ENCODE measurements around the gene NEURL3. TPM values are rescaled to one million over a fixed set of nuclear protein-coding genes. Genes with fewer than 3 reads are reported as not detected.

Gene NEURL3
- total and polyA plus RNA-seq, 2 donors (not counting 1 experiment from before 2014, with no cell fraction given), result not detected

DNA sequence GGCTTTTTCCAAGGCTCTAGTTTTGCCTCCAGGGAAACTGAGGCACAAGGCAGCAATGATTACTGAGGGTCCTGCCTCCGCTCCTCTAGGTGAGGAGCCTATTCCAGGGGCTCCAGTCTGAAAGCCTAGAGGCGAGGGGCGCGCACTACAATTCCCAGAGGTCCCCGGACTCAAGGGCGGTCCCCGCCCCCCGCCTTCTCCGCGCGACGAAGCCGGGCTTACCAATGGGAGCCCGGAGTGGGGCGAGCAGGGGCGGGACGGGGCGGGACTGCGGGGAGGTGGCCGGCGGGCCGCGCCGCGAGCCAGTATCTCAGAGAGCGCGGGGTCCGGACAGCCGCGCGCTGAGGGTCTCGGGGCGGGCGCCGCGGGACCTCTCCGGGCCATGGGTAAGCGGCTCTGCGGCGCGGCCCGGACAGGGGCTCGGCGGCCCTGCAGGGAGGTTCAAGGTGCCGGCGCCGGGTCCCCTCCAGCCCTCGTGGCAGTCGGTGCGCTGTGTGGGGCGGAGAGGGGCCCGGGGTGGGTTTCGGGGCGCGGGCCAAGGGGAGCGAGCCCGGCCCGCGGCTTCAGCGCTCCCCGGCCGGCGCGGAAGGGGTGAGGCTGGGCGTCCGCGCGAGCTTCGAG, 31.4 kb upstream of the NEURL3 start, which contains the start of gene ARID5A:
Gene ARID5A, plus strand, starts transcription at position 308 of the 621 bp plus-strand sequence. Its CDS starts 75 bp downstream, at position 383.
- intact Hi-C loops (cut with micrococcal nuclease), result loop anchor here (1.0 to 10.0 kb wide), 11 partner anchors 9 to 391 kb away; partner anchors contain the start of genes ANKRD39, CIAO1, CNNM3 and CNNM4
- no peaks in the 10 kb centered on the region for H3K27me3 ChIP-seq (replicated peaks in 1 of 4; ENCODE audit: control extremely low read depth in 1 of 4, control insufficient read depth in 3 of 4, insufficient read depth in 4 of 4, low read length in 3 of 4)
- ChIA-PET POLR2A (interaction anchor here (1.4 to 3.4 kb wide), 3 partner anchors 9 to 18 kb away, joined by 10 to 27 read pairs (median 12); no protein-coding TSS in a partner anchor), CTCF (interaction anchor here (0.6 to 6.1 kb wide), 6 partner anchors 9 to 280 kb away, joined by 3 to 53 read pairs (median 6); partner anchors contain the start of gene CNNM3)
- Mint-ChIP-seq H3K4me3 (peak within 1 kb of the TSS; percentile 83), H3K27ac (peak within 1 kb of the TSS; percentile 97), H3K9me3 (ENCODE audit: insufficient read depth) (no peaks in the 10 kb centered on the region), H3K4me1 (peaks cover 44% of the 10 kb centered on the region), H3K27me3 (no peaks in the 10 kb centered on the region)
- H3K4me3 ChIP-seq (ENCODE audit: control extremely low read depth in 1 of 5, extremely low read depth in 1 of 5, insufficient read depth in 1 of 5, low read depth in 2 of 5, low read length in 4 of 5), result peak within 1 kb of the TSS; percentile 28 to 85 (median 76)
- no peaks in the 10 kb centered on the region for H3K9me3 ChIP-seq (ENCODE audit: control extremely low read depth in 1 of 3, control insufficient read depth in 2 of 3, insufficient read depth in 1 of 3, low read length in 2 of 3)
- H2AFZ ChIP-seq (ENCODE audit: insufficient read depth, low read depth, low read length, poor library complexity, severe bottlenecking), result peak within 1 kb of the TSS; percentile 48
- peak; percentile 45 for TF ChIP-seq CTCF (IDR thresholded peaks at IDR 0.05)
- TF ChIP-seq EZH2 (IDR thresholded peaks at IDR 0.05; ENCODE audit: borderline replicate concordance, insufficient read depth, low read depth, low read length, poor library complexity, severe bottlenecking), result no peak
- peaks cover 40% of the 10 kb centered on the region for H3K79me2 ChIP-seq (ENCODE audit: control insufficient read depth, insufficient read depth, low read length)
- H3K4me2 ChIP-seq (replicated peaks; ENCODE audit: low read depth, low read length, poor library complexity, severe bottlenecking), result peak within 1 kb of the TSS; percentile 95
- peaks cover 38 to 55% of the 10 kb centered on the region in 2 donors for H3K4me1 ChIP-seq (ENCODE audit: control insufficient read depth in 2 of 2, insufficient read depth in 2 of 2, low read length in 2 of 2)
- H3K27ac ChIP-seq (ENCODE audit: low read length in 2 of 2), result peak within 1 kb of the TSS; percentile 81 to 94
- peak within 1 kb of the TSS; percentile 87 for H3K9ac ChIP-seq (ENCODE audit: low read length)
- ATAC-seq (ENCODE audit: low read depth) (peak; percentile 71), DNase-seq (peak; percentile 92)
- under 1% methylated on average over 68 of the region's 69 CpGs for WGBS (ENCODE audit: insufficient coverage)
- peaks cover 0 to 1% of the 10 kb centered on the region in 2 experiments for H3K36me3 ChIP-seq (replicated peaks in 1 of 2; ENCODE audit: control extremely low read depth in 1 of 2, control insufficient read depth in 1 of 2, extremely low read depth in 1 of 2, insufficient read depth in 2 of 2, low read length in 1 of 2)
- H4K20me1 ChIP-seq (ENCODE audit: control insufficient read depth, insufficient read depth, low read length, poor library complexity, severe bottlenecking), result peaks cover 34% of the 10 kb centered on the region

GRCh38 chr2:96535331-96535730, 30.2 kb upstream of the NEURL3 start:
- Mint-ChIP-seq H3K27ac (peak overlapping the region; percentile 3), H3K4me3 (no peak overlapping the region), H3K4me1 (peaks cover 50% of the 10 kb centered on the region), H3K9me3 (ENCODE audit: insufficient read depth) (no peaks in the 10 kb centered on the region), H3K27me3 (no peaks in the 10 kb centered on the region)
- Histone ChIP-seq H3K9ac (ENCODE audit: low read length) (no peak overlapping the region), H3K4me1 (ENCODE audit: control insufficient read depth in 2 of 2, insufficient read depth in 2 of 2, low read length in 2 of 2) (peaks cover 41 to 60% of the 10 kb centered on the region in 2 donors), H4K20me1 (ENCODE audit: control insufficient read depth, insufficient read depth, low read length, poor library complexity, severe bottlenecking) (peaks cover 30% of the 10 kb centered on the region), H2AFZ (ENCODE audit: insufficient read depth, low read depth, low read length, poor library complexity, severe bottlenecking) (no peak overlapping the region), H3K36me3 (replicated peaks in 1 of 2; ENCODE audit: control extremely low read depth in 1 of 2, control insufficient read depth in 1 of 2, extremely low read depth in 1 of 2, insufficient read depth in 2 of 2, low read length in 1 of 2) (no peaks in the 10 kb centered on the region), H3K27ac (ENCODE audit: low read length in 2 of 2) (no peak overlapping the region), H3K27me3 (replicated peaks in 1 of 4; ENCODE audit: control extremely low read depth in 1 of 4, control insufficient read depth in 3 of 4, insufficient read depth in 4 of 4, low read length in 3 of 4) (no peaks in the 10 kb centered on the region), H3K4me2 (replicated peaks; ENCODE audit: low read depth, low read length, poor library complexity, severe bottlenecking) (no peak overlapping the region), H3K9me3 (ENCODE audit: control extremely low read depth in 1 of 3, control insufficient read depth in 2 of 3, insufficient read depth in 1 of 3, low read length in 2 of 3) (no peaks in the 10 kb centered on the region), H3K4me3 (ENCODE audit: control extremely low read depth in 1 of 5, extremely low read depth in 1 of 5, insufficient read depth in 1 of 5, low read depth in 2 of 5, low read length in 4 of 5) (no peak overlapping the region), H3K79me2 (ENCODE audit: control insufficient read depth, insufficient read depth, low read length) (peaks cover 33% of the 10 kb centered on the region)
- no peak for ATAC-seq (ENCODE audit: low read depth)
- TF ChIP-seq EZH2 (IDR thresholded peaks at IDR 0.05; ENCODE audit: borderline replicate concordance, insufficient read depth, low read depth, low read length, poor library complexity, severe bottlenecking) (no peak), CTCF (IDR thresholded peaks at IDR 0.05) (no peak)
- DNase-seq, result no peak
- POLR2A ChIA-PET, result interaction anchor here (0.6 to 1.4 kb wide), 3 partner anchors 9 to 392 kb away, joined by 4 to 10 read pairs (median 9); no protein-coding TSS in a partner anchor
- CTCF ChIA-PET, result interaction anchor here (1.0 to 2.3 kb wide), 3 partner anchors 9 to 281 kb away, joined by 3 to 11 read pairs (median 9); partner anchors contain the start of gene CNNM3
- intact Hi-C loops (cut with micrococcal nuclease), result loop anchor here (5.0 to 10.0 kb wide), 4 partner anchors 211 to 322 kb away; partner anchors contain the start of genes ANKRD39, CNNM3, CNNM4 and ITPRIPL1
- 100% methylated on average over 1 of the region's 4 CpGs for WGBS (ENCODE audit: insufficient coverage)

Data from B cell (primary cell).